Ectodermal cell (in vitro differentiated cells): ENCODE results near the gene INAFM2.
A peak's percentile ranks its signal among the peaks of the same experiment; 100 is the strongest.

Source experiments
- H3K27ac ChIP-seq: 2 replicates; pipeline ENCODE4 v1.7.0; 2013; ENCODE audit warnings: mild to moderate bottlenecking, low read depth, low read length; ENCODE audit not compliant: insufficient read depth, poor library complexity, severe bottlenecking
- H3K27me3 ChIP-seq: 2 replicates; pipeline ENCODE4 v1.7.0; 2013; ENCODE audit warnings: mild to moderate bottlenecking, low read length; ENCODE audit not compliant: insufficient read depth, control insufficient read depth, poor library complexity, severe bottlenecking
- H3K36me3 ChIP-seq: one replicate; pipeline ENCODE4 v1.7.0; 2013; ENCODE audit warnings: low read length; ENCODE audit not compliant: control insufficient read depth, insufficient read depth
- H3K4me1 ChIP-seq: one replicate; pipeline ENCODE4 v1.7.0; 2013; ENCODE audit warnings: low read length; ENCODE audit not compliant: control insufficient read depth, insufficient read depth
- H3K4me3 ChIP-seq: 2 replicates; pipeline ENCODE4 v1.7.0; 2013; ENCODE audit warnings: low read depth, low read length, control low read depth; ENCODE audit not compliant: insufficient read depth
- H3K9me3 ChIP-seq: 2 replicates; pipeline ENCODE4 v1.7.0; 2013; ENCODE audit warnings: mild to moderate bottlenecking, low read length, moderate library complexity; ENCODE audit not compliant: control insufficient read depth
- WGBS, 2 experiments: methylation state at CpG; one replicate each; pipeline ENCODE4 v1.1.7; 2013; ENCODE audit warnings: missing lambda C conversion rate in 2 of 2; 5-methylcytosine and 5-hydroxymethylcytosine counted together

Gene INAFM2

DNA sequence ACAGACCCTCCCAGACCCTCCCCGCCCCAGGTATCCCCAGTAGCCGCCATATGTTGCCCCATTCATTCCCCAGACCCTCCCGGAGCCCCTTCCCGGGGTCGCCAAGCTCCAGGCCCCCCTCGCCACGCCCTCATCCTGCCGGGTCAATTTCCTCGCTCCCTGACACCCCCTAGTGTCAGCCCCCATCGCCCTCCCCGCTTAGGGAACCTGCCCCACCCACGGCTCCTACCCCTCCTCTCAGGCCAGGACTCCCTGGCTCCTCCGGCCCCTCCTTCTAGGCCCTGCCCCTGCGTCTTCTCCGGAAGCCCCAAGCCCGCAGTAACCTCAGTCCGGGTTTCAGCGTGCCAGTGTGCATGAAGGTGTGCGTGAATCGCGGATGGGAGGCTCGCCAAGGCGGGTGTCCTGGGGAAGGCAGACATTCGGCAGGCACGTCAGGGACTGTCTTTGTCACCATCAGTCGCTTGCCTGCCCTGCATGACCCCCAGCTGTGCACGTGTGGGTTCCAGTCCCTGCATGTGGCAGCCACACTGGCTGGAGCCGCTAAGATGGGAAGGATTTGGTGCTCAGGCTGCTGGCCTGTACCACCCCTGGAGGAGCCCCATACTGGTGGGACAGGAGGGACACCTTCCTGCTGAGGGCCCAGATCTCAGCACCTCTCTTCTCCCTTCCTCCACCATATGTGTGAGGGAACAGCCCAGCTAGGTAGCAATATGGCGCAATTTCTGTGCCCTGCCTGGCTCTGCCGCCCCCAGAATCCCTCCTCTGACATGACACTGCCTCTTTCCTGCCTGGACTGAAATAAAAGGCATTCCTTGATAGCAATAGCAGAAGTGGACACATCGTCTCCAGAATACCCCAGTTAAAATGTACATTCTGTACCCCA lies 35.2 kb downstream of the INAFM2 start:
- H3K27ac ChIP-seq = no peak overlapping the region
- 10 to 12% methylated on average over 31 of the region's 31 CpGs for WGBS, 2 experiments
- peaks cover 39% of the 10 kb centered on the region for H3K27me3 ChIP-seq

DNA sequence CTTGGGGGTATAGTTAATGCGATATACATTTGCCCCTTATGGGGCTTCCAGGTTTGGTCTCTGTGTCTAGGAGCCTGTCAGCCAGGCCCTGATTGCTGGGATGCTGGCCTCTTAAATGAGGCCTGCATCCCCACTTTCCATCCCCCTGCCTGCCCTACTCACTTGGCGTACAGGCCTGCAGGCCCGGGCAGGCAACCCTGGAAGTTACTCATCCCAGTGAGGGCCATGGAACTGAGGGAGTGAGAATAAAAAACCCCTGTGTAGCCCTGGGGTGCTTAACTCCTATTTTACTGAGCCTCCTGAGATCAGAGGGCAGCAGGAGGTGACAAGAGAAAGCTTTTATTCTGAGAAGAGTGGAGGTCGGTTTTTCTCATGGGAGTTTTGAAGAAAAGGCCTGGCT lies 36.5 kb downstream of the INAFM2 start:
- no peaks in the 10 kb centered on the region for H3K36me3 ChIP-seq
- H3K4me1 ChIP-seq = peaks cover 13% of the 10 kb centered on the region

More for the DNA sequence above, 35.2 kb downstream of the INAFM2 start:
- H3K4me1 ChIP-seq = peaks cover 25% of the 10 kb centered on the region
- H3K36me3 ChIP-seq = no peaks in the 10 kb centered on the region
- H3K9me3 ChIP-seq = no peaks in the 10 kb centered on the region
- H3K4me3 ChIP-seq = peak overlapping the region; percentile 39

DNA sequence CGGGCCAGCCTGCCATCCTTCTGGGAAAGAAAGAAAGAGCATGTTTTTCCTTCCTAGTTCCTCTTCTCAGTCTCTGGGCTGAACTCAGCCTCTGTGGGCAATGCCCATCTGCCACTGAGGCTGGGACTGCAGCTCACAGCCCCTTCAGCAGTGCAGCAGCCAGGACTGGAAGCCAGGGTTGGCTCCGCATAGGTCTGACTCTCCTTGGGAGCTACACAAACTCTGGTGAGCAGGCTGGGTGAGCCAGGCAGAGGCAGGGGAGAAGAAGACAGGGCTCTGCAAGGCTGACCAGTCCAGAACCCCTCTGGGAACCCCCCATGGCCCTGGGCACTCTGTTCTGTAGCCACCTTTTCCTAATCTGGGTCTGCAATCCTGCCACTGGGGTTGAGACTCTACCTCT lies 38.1 kb downstream of the INAFM2 start:
- Histone ChIP-seq H3K4me1 (peaks cover 13% of the 10 kb centered on the region), H3K4me3 (no peak overlapping the region), H3K27ac (no peak overlapping the region), H3K9me3 (no peaks in the 10 kb centered on the region), H3K36me3 (no peaks in the 10 kb centered on the region), H3K27me3 (peaks cover 52% of the 10 kb centered on the region)
- 79 to 95% methylated on average over 2 of the region's 2 CpGs for WGBS, 2 experiments

More for the DNA sequence above, 36.5 kb downstream of the INAFM2 start:
- no peak overlapping the region for H3K4me3 ChIP-seq
- no peaks in the 10 kb centered on the region for H3K9me3 ChIP-seq
- 85 to 90% methylated on average over 4 of the region's 4 CpGs for WGBS, 2 experiments
- no peak overlapping the region for H3K27ac ChIP-seq
- H3K27me3 ChIP-seq = peaks cover 41% of the 10 kb centered on the region

- 90% methylated on average over 8 of the region's 8 CpGs for WGBS, 2 experiments
- peaks cover 56% of the 10 kb centered on the region for H3K27me3 ChIP-seq
- H3K27ac ChIP-seq = no peak overlapping the region
- H3K9me3 ChIP-seq = no peaks in the 10 kb centered on the region
- H3K4me1 ChIP-seq = peaks cover 5% of the 10 kb centered on the region
- H3K36me3 ChIP-seq = no peaks in the 10 kb centered on the region
- H3K4me3 ChIP-seq = no peak overlapping the region
These were observed 40.1 kb downstream of the INAFM2 start for GRCh38 chr15:40363611-40364010.

GRCh38 chr15:40364251-40364650 lies 40.8 kb downstream of the INAFM2 start:
- 79 to 86% methylated on average over 6 of the region's 6 CpGs for WGBS, 2 experiments
- Histone ChIP-seq H3K27ac (no peak overlapping the region), H3K4me1 (no peaks in the 10 kb centered on the region), H3K9me3 (no peaks in the 10 kb centered on the region), H3K4me3 (no peak overlapping the region), H3K27me3 (peaks cover 56% of the 10 kb centered on the region), H3K36me3 (no peaks in the 10 kb centered on the region)

GRCh38 chr15:40365016-40365415 lies 41.5 kb downstream of the INAFM2 start:
- WGBS, 2 experiments = 94% methylated on average over 5 of the region's 5 CpGs
- peaks cover 56% of the 10 kb centered on the region for H3K27me3 ChIP-seq
- no peak overlapping the region for H3K4me3 ChIP-seq
- no peaks in the 10 kb centered on the region for H3K9me3 ChIP-seq
- H3K36me3 ChIP-seq = no peaks in the 10 kb centered on the region
- no peaks in the 10 kb centered on the region for H3K4me1 ChIP-seq
- no peak overlapping the region for H3K27ac ChIP-seq

GRCh38 chr15:40365624-40366456 lies 42.3 kb downstream of the INAFM2 start:
- Histone ChIP-seq H3K9me3 (no peaks in the 10 kb centered on the region), H3K36me3 (no peaks in the 10 kb centered on the region), H3K27ac (no peak overlapping the region), H3K4me1 (no peaks in the 10 kb centered on the region), H3K27me3 (peaks cover 50% of the 10 kb centered on the region), H3K4me3 (no peak overlapping the region)
- 88 to 91% methylated on average over 11 of the region's 11 CpGs for WGBS, 2 experiments

DNA sequence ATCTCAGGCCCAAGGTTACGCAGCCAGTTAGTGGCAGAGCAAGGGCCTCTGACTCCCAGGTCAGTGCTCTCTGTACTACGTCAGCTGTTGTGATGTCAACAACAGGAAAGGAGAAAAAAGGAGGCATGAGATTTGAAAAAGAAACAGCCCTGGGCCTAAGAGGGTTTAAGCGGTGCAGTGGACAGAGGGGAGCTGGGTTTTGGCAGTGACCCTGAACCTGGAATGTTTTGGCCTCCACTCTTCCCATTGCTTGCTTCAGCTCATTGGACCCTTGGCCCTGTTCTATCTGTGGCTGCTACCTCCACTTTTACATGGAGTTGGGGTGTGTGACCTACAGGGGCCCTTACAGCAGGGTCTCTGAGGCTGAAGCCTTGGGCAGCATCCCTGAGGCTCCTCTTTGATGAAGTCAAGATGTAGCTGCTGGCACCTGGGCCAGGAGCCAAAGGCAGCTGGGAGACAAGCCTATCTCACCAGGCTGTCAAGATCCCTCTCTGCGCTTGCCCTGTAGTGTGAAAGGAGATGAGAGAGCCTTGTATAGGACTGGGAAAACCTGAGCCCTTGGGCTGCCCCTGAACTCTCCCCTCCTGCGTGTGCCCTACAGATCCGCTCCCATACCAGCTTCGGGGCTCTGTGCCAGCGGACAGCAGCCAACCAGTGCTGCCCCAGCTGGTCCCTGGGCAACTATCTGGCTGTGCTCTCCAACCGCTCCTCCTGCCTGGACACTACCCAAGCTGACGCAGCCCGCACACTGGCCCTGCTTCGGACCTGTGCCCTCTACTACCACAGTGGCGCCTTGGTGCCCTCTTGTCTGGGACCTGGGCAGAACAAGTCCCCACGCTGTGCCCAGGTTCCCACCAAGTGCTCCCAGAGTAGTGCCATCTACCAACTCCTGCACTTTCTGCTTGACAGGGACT lies 43.2 kb downstream of the INAFM2 start:
- Histone ChIP-seq H3K4me1 (no peaks in the 10 kb centered on the region), H3K36me3 (no peaks in the 10 kb centered on the region), H3K4me3 (no peak overlapping the region), H3K9me3 (no peaks in the 10 kb centered on the region), H3K27ac (no peak overlapping the region), H3K27me3 (peaks cover 46% of the 10 kb centered on the region)
- 95% methylated on average over 14 of the region's 14 CpGs for WGBS, 2 experiments

GRCh38 chr15:40367371-40367685 lies 43.8 kb downstream of the INAFM2 start:
- Histone ChIP-seq H3K4me1 (no peaks in the 10 kb centered on the region), H3K9me3 (no peaks in the 10 kb centered on the region), H3K27me3 (peaks cover 46% of the 10 kb centered on the region), H3K36me3 (no peaks in the 10 kb centered on the region), H3K27ac (no peak overlapping the region), H3K4me3 (no peak overlapping the region)
- WGBS, 2 experiments = 88 to 91% methylated on average over 5 of the region's 5 CpGs
